GM19468 (cell line): ENCODE measurements around the gene F7.
"Not testable (repeated sequence)": the region's sequence is repeated elsewhere in the genome, so short reads cannot be mapped to it uniquely, and the experiment has no call there.

Source experiments
- ATAC-seq: cut with Tn5 transposase; IDR thresholded peaks from one replicate; pipeline ENCODE4 v1.9.1; 2021; ENCODE audit warnings: mild to moderate bottlenecking, moderate library complexity, moderate number of reproducible peaks; ENCODE audit not compliant: unreplicated experiment; ENCODE audit errors: extremely low read depth

F7 gene

DNA sequence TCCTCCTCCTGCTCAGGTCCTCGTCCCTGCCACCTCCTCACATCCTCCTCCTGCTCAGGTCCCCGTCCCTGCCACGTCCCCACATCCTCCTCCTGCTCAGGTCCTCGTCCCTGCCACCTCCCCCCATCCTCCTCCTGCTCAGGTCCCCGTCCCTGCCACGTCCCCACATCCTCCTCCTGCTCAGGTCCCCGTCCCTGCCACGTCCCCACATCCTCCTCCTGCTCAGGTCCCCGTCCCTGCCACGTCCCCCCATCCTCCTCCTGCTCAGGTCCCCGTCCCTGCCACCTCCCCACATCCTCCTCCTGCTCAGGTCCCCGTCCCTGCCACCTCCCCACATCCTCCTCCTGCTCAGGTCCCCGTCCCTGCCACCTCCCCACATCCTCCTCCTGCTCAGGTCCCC lies 56.4 kb downstream of the F7 start:
- not testable (repeated sequence) for ATAC-seq

DNA sequence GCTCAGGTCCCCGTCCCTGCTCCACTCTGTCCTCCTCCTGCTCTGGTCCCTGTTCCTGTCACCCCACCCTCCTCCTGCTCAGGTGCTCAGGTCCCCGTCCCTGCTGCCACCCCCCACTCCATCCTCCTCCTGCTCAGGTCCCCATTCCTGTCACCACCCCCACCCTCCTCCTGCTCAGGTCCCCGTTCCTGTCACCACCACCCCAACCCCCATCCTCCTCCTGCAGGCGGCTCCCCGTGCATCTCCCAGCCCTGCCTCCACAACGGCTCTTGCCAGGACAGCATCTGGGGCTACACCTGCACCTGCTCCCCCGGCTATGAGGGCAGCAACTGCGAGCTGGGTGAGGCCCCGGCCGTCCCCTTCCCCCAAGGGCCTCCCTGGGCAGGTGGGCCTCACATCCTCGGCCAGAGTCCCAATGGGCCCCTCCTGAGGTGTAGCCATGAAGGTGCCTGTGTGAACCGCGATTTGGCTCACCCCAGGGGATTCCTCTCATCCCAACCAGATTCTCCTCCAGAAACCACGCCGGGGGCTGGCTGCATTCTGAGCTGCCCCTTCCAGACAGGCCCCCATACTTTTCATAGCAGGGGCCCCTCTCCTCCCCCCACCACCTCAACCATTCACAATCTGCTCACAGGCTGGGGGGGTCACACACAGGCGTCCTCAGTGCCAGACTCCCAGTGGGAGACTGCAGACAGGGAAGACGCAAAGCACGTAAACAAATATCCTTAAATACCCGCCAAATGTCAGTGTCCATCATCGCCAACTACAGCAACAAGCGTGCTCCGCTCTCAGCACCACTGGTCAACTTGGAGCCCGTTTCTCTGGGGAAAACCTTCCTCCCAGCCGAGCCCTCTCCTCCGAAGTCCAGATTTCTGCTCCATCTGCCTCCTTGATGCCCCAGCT lies 57.4 kb downstream of the F7 start:
- ATAC-seq = no peak

DNA sequence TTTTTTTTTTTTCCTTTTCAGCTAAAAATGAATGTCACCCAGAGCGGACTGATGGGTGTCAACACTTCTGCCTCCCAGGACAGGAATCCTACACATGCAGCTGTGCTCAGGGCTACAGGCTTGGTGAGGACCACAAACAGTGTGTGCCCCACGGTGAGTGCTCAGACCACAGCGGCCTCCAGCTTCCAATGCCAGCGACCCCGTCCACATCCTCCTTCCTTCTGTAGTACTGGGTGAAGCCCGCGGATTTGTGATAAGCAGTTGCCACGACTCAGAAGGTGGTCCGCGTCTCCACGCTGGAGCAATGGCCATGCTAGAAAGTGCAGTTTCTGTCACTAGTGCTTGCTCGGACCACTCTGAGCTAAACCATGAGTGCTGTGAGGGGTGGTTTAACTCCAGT lies 58.9 kb downstream of the F7 start:
- ATAC-seq = no peak

DNA sequence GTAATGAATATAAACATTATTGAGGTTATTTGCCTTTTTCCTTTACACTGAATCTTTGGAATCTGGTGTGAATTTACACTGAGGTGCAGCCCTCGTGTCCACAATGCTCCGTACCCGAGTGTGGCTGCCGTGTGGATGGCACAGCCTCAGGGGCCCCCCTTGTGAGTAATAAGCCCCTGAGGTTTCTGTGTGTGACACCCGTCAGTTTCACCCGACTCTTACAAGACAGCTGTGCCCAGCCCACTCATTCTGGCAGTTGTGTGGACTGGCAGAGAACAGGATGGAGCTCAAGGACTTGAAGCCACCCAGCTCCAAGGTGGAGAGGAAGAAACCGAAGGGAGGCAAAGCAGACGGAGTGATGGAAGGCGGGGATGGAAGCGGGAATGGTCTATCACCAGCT lies 60.7 kb downstream of the F7 start:
- no peak for ATAC-seq

GRCh38 chr13:113166681-113167080 lies 61.1 kb downstream of the F7 start:
- no peak for ATAC-seq

- no peak for ATAC-seq
These were observed 61.6 kb downstream of the F7 start for GRCh38 chr13:113167155-113167554.

DNA sequence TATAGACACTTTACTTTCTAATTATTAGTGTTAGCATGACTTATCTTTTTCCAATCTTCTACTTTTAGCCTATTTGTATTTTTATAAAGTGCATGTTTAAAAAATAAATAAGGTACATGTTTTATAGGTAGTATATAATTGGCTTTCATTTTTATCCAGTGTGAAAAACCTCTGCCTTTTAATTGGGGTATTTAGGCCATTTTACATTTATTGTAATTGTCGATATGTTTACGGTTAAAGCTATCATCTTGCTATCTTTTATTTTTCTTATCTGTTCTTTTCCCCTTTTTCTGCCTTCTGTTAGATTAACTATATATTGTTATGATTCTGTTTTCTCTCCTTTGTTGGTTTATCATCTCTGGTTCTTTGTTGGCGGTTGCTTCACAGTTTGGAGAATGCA lies 62.0 kb downstream of the F7 start:
- no peak for ATAC-seq

DNA sequence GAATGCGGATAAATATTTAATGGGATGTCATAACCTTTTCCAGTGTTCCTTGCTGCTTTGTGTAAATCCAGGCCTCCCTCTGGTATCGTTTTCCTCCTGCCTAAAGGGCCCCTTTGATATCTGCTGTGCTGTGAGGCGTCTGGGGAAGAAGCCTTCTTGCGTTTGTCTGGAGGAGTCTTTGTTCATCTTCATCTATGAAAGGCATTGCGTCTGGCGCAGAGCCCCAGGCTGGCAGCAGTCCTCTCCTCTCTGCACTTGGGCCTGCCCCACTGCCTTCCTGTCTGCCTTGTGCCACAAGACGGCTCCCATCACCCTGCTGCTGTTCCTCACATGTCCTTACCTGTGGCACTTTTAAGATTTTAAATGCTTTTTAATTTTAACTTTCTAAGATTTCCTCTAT lies 62.6 kb downstream of the F7 start:
- ATAC-seq = no peak

DNA sequence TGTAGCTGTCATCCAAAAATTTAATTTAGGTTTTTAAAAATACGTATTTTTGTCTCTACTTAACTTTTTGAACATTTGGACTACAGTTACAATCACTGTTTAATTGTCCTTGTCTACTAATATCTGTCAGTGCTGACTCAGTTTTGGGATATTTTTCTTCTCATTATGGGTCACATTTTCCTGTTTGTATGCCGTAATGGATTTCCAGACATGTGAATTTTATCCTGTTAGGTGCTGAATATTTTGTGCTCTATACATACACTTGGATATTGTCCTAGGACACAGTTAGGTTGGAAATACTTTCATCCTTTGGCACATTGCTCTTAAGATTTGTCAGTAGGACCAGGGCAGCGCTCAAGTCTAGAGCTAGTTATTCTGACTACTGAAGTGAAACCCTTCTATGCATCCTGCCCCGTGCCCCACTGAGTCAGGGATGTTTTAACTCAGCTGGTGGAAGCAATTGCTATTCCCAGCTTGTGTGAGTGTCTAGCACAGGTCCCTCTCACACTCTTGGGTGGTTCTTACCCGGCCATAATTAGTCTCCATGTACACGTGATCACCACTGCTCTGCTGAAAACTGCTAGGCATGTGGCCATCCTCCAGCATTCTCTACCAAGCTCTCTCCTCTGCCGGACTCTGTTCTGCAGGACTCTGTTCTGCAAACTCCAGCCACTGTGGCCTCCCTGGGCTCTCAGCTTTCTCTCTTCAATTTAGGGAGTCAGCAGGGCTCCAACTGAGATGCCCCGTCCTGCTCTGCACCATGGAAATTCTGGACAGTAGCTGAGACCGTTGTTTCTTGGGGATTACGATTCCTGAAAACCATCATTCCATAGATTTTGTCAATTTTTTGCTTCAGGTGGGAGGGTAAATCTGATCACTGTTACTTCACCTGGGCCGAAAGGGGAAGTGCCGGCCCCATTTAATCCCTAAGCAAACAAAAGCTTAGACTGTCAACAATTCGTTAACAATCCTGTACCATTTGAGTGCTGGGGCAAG lies 64.0 kb downstream of the F7 start:
- no peak for ATAC-seq
